Fibroblast of skin of right biceps (primary cell): ENCODE results near the gene GTF2I.
A peak's percentile ranks its signal among the peaks of the same experiment; 100 is the strongest.
"Not testable (repeated sequence)": the region's sequence is repeated elsewhere in the genome, so short reads cannot be mapped to it uniquely, and the experiment has no call there.

Experiments used
- DNase-seq: peaks from one replicate; pipeline ENCODE4 v3.0.0-alpha.2; 2013

Gene GTF2I

DNA sequence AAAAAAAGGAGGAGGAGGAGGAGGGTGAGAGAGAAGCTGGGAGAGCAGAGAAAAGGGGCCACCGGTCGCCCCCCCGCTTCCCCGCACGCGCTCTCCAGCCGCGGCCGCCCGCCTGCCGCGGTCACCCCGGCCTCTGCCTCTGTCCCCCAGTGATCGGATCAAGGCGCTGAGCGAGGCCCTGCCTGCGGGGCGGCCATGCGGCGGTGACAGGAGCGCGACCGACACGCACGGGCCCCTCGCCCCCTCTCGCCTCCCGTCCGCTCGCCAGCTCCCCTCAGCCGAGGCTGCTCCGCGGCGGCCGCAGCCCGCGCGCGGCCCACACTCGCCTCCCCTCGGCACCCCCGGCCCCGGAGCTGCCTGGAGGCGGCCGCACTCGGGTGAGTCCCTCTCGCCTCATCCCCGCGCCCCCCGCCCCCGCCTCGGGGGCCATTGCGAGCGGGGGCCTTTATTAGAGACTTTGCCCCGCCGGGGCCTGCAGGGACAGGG, at the start of gene GTF2I:
Gene GTF2I (plus strand): TSS at position 27 of the 486 bp plus-strand sequence. CDS start 31,411 bp downstream, outside the sequence.
- no peak for DNase-seq

DNA sequence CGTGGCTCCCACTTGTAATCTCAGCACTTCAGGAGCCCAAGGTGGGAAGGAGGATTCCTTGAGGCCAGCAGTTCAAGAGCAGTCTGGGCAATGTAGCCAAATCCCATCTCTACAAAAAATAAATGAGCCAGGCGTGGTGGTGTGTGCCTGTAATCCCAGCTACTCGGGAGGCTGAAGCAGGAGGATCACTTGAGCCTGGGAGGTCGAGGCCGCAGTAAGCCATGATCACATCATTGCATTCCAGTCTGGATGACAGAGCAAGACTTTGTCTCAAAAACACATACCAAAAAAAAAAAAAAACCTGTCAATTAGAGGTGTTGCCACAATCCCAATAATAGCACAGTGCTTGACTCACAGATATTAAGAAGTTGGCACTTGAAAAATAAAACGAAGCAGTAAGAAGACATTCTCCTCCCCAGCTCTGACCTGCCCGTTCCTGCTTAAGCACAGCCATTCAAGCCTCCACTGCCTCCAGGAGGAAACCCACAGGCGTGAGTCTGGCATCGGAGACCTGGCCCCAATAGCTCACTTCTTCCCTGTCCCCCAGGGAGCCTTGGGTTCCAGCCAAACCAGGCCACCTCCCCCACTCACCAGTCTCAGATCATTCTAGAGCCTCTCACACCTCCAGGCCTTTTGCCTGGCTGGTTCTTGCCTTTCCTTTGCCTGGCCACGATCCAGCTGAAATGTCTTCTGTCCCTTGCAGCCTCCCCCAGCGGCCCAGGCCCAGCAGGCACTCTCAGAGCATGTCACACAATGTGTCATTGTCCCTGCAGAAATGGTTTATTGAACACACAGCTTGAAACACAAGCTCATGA, 45.3 kb upstream of the GTF2I start:
- peak; percentile 53 for DNase-seq

DNA sequence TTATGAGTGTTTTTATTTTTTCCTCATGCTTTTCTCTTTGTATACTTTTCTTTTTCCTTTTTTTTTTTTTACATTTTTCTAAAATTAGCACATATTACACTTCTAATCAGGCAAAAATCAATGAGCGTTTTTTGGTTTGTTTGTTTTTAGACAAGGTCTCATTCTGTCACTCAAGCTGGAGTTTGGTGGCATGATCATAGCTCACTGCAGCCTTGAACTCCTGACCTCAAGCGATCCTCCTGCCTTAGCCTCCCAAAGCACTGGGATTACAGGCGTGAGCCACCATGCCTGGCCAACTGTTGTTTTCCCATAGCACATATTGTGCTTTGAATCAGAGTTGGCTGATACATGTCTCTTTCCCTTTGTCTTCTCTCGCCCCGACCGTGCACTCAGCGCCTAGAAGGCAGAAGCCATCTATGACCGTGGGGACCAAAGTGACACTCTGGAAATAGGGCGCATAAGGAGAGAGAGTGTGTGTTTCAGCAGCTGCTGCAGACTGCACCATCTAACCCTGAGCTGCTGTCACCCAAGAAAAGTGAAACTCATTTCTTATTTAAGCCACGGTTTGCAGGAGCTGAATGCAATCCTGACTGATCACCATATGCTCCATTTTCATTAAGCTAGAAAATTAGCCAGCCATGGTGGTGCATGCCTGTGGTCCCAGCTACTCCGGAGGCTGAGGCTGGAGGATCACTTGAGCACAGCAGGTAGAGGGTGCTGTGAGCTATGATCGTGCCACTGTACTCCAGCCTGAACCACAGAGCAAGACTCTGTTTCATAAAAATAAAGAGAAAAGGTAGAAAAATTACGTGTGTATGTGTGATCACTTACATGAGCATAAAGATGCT, 41.4 kb upstream of the GTF2I start:
- no peak for DNase-seq

GRCh38 chr7:74617180-74617744, 40.3 kb upstream of the GTF2I start:
- no peak for DNase-seq

DNA sequence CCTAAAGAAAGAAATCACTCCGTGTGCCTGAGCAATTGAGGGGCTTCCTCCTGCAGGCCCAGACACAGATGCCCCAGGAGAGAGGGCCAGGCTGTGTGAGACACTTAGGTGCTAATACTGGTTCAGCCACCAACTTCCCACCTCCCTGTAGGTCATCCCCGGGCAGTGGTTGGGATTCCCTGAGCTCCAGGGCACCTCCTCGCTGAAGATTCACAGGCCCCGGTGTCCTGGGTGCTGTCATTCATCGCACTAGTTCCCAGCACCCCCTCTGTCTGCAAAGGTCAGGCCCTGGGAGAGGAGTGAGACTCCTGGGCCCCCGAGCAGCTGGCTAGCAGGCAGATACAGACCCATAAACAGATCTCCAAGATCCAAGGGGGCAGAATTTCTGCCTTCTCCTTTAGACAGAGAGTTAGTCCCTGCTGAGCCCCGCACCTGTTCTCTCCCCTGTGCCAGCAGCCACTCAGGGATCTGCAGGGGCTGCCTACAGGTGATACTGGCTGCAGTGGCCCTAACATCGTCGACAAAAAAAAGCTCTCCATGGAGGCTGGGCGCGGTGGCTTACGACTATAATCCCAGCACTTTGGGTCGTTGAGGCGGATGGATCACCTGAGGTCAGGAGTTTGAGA, 38.2 kb upstream of the GTF2I start:
- DNase-seq: no peak

GRCh38 chr7:74622228-74622749, 35.2 kb upstream of the GTF2I start:
- no peak for DNase-seq

- DNase-seq: no peak
Observed at GRCh38 chr7:74623135-74623534, 34.4 kb upstream of the GTF2I start.

- DNase-seq: peak; percentile 49
Observed at GRCh38 chr7:74625446-74625845, 32.1 kb upstream of the GTF2I start.

DNA sequence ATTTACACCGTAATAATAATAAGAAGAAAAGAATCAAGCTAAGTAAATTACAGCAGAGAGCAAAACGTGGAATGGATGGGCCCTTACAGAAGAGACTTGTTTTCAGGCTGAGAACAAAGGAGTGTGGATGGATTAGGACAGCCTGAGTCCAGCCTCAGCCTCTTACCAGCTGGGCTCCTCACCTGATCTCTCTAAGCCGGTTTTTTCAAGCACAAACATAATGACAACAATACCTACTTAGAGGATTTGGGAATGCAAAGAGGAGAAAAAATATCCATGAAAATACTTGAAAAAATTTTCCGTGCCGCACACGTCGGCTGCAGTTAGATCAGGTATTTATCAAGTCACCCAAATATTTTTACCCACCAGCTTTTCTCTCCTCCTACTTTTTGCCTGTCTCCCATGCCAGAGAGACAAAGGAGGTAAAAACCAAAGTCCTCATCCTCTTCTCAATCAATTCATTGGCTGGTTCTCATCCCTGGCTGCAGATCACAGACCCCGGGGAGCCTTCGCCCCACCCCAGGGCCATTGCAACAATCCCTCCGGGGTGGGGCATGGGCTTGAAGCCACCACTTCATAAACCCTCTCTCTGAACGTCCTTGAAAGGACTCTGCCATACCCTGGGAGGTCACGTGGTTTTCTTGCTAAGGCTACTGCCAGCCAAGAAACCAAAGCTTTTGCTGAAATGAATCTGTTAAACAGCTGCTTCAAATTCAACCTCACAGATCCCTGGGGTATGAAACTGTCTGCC, 29.7 kb upstream of the GTF2I start:
- peak; percentile 22 for DNase-seq

DNA sequence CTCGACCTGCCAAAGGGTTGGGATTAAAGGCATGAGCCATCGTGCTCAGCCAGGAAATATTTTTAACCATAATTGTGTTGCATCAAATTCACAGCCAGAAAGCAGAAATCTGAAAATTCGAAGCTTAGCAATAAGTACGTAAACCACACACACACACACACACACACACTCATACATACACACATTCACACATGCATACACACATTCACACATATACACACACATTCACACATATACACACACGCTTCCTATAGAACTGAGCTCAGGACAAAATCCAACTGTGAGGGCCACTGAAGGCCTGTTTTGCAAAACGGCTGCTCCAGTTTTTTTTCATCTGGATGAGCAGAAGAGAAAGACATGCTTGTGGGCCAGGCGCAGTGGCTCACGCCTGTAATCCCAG, 25.0 kb upstream of the GTF2I start:
- no peak for DNase-seq

GRCh38 chr7:74633451-74633921, 24.0 kb upstream of the GTF2I start:
- DNase-seq: no peak

DNA sequence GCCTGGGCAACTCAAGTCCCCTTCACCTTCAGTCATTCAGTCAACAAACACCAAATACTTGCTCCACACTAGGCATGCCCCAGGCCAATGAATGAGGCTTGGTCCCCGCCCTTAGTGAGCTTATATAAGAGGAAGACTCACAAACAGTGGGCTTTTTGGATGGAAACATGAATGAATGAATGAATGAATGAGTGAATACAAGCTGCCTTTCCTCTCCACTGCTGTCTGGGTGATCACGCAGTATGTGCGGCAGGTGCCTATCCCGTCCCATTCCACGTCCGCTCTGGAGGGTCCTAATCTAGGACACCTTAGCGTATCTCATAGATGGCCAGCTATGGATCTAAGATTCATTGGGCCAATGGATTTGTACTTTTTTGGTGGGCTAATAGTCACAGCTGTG, 19.8 kb upstream of the GTF2I start:
- no peak for DNase-seq

GRCh38 chr7:74650055-74650454, 7.5 kb upstream of the GTF2I start:
- DNase-seq: peak; percentile 60

DNA sequence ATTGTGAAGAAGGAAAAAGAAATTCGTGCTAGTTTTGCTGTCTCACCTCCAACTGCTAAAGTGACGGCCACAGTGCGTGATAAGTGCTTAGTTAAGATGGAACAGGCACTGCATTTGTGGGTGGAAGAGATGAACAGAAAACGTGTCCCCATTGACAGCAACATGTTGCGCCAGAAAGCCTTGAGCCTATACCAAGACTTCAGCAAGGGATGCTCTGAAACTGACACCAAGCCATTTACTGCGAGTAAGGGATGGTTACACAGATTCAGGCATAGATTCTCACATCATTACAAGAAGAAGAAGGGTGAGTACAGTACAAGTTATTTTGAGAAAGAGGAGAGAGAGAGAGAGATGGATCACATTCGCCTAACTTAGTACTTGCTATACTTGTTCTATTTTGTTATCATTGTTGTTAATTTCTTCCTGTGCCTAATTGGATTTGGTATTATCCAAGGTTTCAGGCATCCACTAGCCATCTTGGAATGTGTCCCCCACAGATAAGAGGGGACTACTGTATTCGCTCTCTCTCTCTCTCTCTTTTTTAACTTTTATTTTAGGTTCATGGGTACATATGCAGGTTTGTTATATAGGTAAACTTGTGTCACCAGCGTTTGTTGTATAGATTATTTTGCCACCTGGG, 6.9 kb upstream of the GTF2I start:
- not testable (repeated sequence) for DNase-seq

GRCh38 chr7:74651133-74651504, 6.4 kb upstream of the GTF2I start:
- not testable (repeated sequence) for DNase-seq

DNA sequence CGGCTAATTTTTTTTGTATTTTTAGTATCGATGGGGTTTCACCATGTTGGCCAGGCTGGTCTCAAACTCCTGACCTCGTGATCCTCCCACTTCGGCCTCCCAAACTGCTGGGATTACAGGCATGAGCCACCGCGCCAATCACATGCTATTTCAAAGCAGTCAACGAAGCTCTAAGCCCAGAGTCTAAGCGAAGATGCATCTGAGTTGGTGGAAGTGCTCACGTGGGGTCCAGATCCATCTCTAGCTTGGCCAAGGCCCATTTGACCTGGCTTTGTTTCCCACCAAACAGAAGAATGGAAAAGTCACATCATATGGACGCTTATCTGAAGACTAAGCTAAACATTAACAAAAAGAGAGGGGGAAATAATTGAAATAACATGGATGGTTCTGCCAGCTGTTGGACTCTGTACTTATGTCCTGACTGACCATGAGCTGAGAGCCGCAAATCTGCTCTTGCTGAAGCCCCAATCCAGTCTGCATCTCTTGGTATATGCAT, 3.8 kb upstream of the GTF2I start:
- DNase-seq: no peak

- DNase-seq: no peak
Observed at GRCh38 chr7:74654811-74655210, 2.7 kb upstream of the GTF2I start.

DNA sequence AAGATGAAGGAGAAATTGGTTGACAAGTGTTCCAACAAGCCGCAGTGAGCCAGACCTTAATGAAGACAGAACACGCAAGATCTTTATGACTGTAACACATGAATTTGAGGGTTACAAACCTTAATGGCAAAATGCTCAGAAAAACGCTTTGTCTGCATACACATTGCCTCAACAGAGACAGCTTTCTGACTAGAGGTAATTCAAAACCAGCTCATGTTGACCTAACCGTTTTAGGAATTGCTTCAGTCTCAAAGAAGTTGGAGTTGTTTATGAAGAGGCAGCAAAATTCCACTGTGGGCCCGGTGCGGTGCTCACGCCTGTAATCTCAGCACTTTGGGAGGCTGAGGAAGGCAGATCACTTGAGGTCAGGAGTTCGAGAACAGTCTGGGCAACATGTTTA, 2.2 kb upstream of the GTF2I start:
- DNase-seq: no peak

- no peak for DNase-seq
Observed at GRCh38 chr7:74655768-74656440, 1.6 kb upstream of the GTF2I start.

GRCh38 chr7:74656441-74656836, 1.1 kb upstream of the GTF2I start:
- DNase-seq: peak; percentile 47
